ENCODE data around the gene SALL2. TPM values are rescaled to one million over a fixed set of nuclear protein-coding genes. Genes with fewer than 3 reads are reported as not detected.

The SALL2 gene
- total RNA-seq, 6 experiments from 2014 or later: 0.40 to 2.9 (median 0.69) TPM

DNA sequence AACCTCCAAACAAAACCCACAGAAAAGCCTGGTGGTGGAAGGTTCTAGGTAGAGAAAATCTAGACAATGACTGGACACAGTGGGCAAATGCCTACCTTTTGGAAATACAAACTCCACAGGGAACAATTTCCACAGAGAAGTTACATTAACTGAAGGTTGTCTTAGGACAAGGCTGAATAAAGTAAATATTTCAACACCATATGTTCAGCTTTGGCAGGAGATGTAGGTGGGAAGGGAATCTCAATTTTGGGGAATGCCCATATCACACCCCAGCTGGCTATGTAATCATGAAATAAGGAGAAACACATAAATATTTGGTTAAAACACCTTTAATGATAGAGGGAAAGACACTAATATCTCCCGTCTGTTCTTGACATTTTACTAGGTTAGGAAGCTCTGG, 5.4 kb downstream of the SALL2 start:
- no peaks in the 10 kb centered on the region for H3K27me3 ChIP-seq
- DNase-seq: no peak
- no peaks in the 10 kb centered on the region for H3K36me3 ChIP-seq
- no peaks in the 10 kb centered on the region for H3K9me3 ChIP-seq
- H3K4me3 ChIP-seq: no peak overlapping the region
- TF ChIP-seq, protein P1, sequence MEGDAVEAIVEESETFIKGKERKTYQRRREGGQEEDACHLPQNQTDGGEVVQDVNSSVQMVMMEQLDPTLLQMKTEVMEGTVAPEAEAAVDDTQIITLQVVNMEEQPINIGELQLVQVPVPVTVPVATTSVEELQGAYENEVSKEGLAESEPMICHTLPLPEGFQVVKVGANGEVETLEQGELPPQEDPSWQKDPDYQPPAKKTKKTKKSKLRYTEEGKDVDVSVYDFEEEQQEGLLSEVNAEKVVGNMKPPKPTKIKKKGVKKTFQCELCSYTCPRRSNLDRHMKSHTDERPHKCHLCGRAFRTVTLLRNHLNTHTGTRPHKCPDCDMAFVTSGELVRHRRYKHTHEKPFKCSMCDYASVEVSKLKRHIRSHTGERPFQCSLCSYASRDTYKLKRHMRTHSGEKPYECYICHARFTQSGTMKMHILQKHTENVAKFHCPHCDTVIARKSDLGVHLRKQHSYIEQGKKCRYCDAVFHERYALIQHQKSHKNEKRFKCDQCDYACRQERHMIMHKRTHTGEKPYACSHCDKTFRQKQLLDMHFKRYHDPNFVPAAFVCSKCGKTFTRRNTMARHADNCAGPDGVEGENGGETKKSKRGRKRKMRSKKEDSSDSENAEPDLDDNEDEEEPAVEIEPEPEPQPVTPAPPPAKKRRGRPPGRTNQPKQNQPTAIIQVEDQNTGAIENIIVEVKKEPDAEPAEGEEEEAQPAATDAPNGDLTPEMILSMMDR (IDR thresholded peaks at IDR 0.05): no peak
- TF ChIP-seq POLR2A (IDR thresholded peaks at IDR 0.05): no peak
- intact Hi-C loops (cut with DNase I): no loop called here
- no peaks in the 10 kb centered on the region for H3K4me1 ChIP-seq
- WGBS (ENCODE audit: insufficient coverage, low coverage, low lambda C conversion rate, missing lambda C conversion rate): 50% methylated on average over 1 of the region's 1 CpG
- H3K27ac ChIP-seq: no peak overlapping the region
- peak in 2 of 4 donors; percentile 53 to 56 for ATAC-seq

DNA sequence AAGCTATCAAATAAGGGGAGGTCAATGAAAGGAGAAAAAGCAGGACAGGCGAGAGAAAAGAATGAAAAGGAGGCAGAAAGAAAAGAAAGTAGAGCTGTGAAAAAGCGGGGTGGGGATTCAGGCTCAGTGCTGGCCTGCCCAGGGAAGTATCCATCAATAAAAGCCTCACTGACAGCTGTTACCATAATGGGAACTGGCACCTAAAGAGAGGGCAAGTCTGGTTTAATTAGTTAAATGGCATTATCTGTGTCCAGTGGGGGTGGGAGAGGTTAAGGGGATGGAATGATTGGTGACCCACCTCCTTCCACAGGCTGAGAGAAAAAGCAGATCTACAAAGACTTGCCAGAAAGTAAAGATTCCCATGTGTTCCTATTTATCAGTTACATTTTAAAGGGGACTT, 7.4 kb downstream of the SALL2 start:
- DNase-seq: no peak
- no peaks in the 10 kb centered on the region for H3K4me1 ChIP-seq
- no peak overlapping the region for H3K4me3 ChIP-seq
- H3K27ac ChIP-seq: no peak overlapping the region
- TF ChIP-seq, protein P1 (IDR thresholded peaks at IDR 0.05): no peak
- TF ChIP-seq POLR2A (IDR thresholded peaks at IDR 0.05): no peak
- intact Hi-C loops (cut with DNase I): no loop called here
- no peak for ATAC-seq
- H3K9me3 ChIP-seq: no peaks in the 10 kb centered on the region
- H3K27me3 ChIP-seq: no peaks in the 10 kb centered on the region
- no peaks in the 10 kb centered on the region for H3K36me3 ChIP-seq
- whole genome bisulfite sequencing (ENCODE audit: insufficient coverage, low coverage, low lambda C conversion rate, missing lambda C conversion rate): 75% methylated on average over 2 of the region's 2 CpGs

DNA sequence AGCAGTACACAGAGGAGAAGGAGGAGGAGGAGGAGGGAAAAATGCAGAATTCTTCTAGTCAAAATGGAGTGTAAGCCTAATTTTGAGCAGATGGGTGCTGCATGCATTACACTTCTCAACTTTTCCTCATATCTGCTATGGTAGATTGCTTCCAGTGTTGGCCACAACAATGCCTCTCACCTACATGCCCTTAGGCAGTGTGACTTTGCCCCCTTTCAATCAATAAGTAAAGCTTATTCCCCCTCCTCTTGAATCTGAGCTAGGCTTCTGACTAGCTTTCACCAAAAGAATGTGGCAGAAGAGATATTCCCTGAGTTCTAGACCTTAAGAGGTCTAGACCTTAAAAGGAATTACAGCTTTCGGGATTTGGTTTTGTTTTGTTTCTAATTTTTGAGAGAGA, 11.8 kb downstream of the SALL2 start:
- H3K9me3 ChIP-seq: no peaks in the 10 kb centered on the region
- DNase-seq (no peak), ATAC-seq (no peak)
- no peaks in the 10 kb centered on the region for H3K27me3 ChIP-seq
- TF ChIP-seq, protein P1 (IDR thresholded peaks at IDR 0.05): no peak
- no peak for TF ChIP-seq POLR2A (IDR thresholded peaks at IDR 0.05)
- no peak overlapping the region for H3K4me3 ChIP-seq
- no peak overlapping the region for H3K27ac ChIP-seq
- WGBS (ENCODE audit: insufficient coverage, low coverage, low lambda C conversion rate, missing lambda C conversion rate): 86% methylated on average over 1 of the region's 1 CpG
- no peaks in the 10 kb centered on the region for H3K36me3 ChIP-seq
- intact Hi-C loops (cut with DNase I): no loop called here
- H3K4me1 ChIP-seq: peaks cover 0 to 11% (median 3%) of the 10 kb centered on the region in 4 donors

DNA sequence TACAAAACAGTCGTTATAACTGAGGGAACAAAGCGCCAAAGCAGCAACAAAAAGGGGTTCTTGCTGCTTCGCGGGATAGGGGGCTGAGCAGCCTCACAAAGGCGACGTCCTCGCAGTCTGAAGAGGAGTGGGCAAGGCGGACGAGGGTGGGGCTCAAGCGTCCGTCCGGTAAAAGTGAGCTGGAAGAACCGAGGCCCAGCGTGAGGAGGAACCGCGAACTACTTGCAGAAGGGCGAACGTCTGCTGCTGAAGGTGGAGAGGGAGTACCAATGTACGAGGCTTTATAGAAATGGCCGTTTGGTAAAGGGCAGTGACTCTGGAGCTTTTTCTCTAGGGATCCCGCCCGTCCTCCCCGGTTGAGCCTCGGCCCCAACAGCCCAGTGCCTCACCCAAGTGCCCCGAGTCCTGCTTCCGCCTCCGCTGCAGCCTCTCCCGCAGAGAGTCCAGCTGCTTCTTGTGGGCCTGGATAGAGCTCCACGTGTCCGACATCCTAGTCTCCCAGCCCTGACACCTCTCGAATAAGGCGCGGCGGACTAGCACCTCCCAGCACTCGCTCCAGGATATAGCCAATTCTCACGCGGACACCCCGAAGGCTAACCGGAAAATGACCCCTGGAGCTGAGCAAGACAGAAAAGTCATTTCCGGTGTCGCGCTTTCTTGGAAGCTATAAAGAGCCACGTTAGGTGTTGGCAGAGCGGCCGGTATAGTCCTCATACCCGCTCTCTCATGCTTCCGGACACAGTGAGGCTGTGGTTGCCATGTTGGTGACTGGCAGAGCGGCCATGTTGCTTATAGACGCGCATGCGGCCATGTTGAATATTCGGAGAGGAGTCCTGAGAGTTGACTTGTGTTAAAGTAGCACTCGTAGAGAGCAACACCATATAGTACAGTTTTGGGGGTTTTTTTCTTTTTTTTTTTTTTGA, 15.2 kb downstream of the SALL2 start, which contains the start of gene METTL3:
Gene METTL3, minus strand, starts transcription at position 606 of the 923 bp plus-strand sequence. Its CDS starts 117 bp downstream, at position 489.
- Histone ChIP-seq H3K27ac (peak within 1 kb of the TSS; percentile 55 to 67 (median 59)), H3K36me3 (peaks cover 0 to 8% (median 0%) of the 10 kb centered on the region in 4 donors), H3K4me3 (peak within 1 kb of the TSS; percentile 61 to 93 (median 78)), H3K4me1 (peaks cover 0 to 12% (median 3%) of the 10 kb centered on the region in 4 donors), H3K9me3 (no peaks in the 10 kb centered on the region), H3K27me3 (no peaks in the 10 kb centered on the region)
- 0% methylated on average over 22 of the region's 53 CpGs for WGBS (ENCODE audit: insufficient coverage, low coverage, low lambda C conversion rate, missing lambda C conversion rate)
- TF ChIP-seq POLR2A (IDR thresholded peaks at IDR 0.05): peak; percentile 65
- TF ChIP-seq, protein P1 (IDR thresholded peaks at IDR 0.05): no peak
- ATAC-seq: peak; percentile 99 to 100 (median 99)
- DNase-seq: peak; percentile 94 to 98 (median 97)
- intact Hi-C loops (cut with DNase I): no loop called here
